ENCODE data around the gene FLOT1. TPM values are rescaled to one million over a fixed set of nuclear protein-coding genes. Genes with fewer than 3 reads are reported as not detected.

Gene FLOT1
- total and polyA plus RNA-seq, 9 of the 15 experiments (the other 6 are each of a cell fraction or from before 2014, with no cell fraction given) = 11.7 to 149 (median 118) TPM

DNA sequence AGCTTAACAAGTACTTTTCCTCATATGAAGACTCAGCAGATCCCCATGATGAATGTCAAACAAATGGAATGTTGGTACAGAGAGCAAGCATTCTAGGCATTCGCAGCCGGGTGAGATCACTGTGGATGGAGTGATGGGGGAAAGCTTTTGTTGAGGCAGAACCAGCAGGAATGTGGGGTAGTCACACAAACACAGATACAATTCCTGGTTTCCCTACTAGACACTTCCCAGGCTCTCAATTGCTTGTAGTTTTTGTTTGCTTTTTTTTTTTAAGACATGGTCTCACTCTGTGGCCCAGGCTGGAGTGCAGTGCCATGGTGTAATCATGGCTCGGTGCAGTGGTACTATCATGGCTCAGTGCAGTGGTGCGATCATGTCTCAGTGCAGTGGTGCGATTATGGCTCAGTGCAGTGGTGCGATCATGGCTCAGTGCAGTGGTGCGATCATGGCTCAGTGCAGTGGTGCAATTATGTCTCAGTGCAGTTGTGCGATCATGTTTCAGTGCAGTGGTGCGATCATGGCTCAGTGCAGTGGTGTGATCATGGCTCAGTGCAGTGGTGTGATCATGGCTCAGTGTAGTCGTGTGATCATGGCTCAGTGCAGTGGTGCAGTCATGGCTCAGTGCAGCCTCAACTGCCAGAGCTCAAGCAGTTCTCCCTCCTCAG, 17.2 kb upstream of the FLOT1 start:
- TF ChIP-seq MXI1 (IDR thresholded peaks at IDR 0.05; ENCODE audit: low read depth, low read length) (no peak), SREBF1 (IDR thresholded peaks at IDR 0.05; ENCODE audit: borderline replicate concordance, low read depth, low read length) (no peak), ZNF212 (CRISPR knock-in tag; IDR thresholded peaks at IDR 0.05) (no peak)
- Histone ChIP-seq H4K20me1 (replicated peaks; ENCODE audit: control insufficient read depth, insufficient read depth, low read length) (no peaks in the 10 kb centered on the region), H3K9ac (ENCODE audit: insufficient read depth in 1 of 2, low read depth in 2 of 2, low read length in 2 of 2) (peak overlapping the region in 1 of 2 experiments; percentile 31; a peak in 1 of 4 replicates), H3K36me3 (ENCODE audit: control insufficient read depth, insufficient read depth, low read length) (no peaks in the 10 kb centered on the region), H3K79me2 (ENCODE audit: control insufficient read depth, insufficient read depth, low read length) (no peaks in the 10 kb centered on the region), H3K9me3 (replicated peaks; ENCODE audit: control insufficient read depth, insufficient read depth, low read depth, low read length) (no peaks in the 10 kb centered on the region), H3K4me2 (ENCODE audit: insufficient read depth, low read length) (no peak overlapping the region), H3K4me3 (no peak overlapping the region), H3K4me1 (replicated peaks in 1 of 2; ENCODE audit: control insufficient read depth in 2 of 2, insufficient read depth in 2 of 2, low read length in 2 of 2) (peaks cover 7 to 16% of the 10 kb centered on the region in 2 experiments; a peak in 4 of 5 replicates), H3K9me1 (ENCODE audit: control insufficient read depth, insufficient read depth, low read length) (no peaks in the 10 kb centered on the region), H2AFZ (ENCODE audit: low read depth, low read length) (no peak overlapping the region), H3K27me3 (ENCODE audit: control insufficient read depth in 2 of 2, insufficient read depth in 2 of 2, low read length in 2 of 2) (no peaks in the 10 kb centered on the region), H3K27ac (ENCODE audit: extremely low read depth, low read depth, low read length) (no peak overlapping the region)
- DNase-seq (ENCODE audit: extremely low read depth in 1 of 4, low spot score in 3 of 4) (no peak), ATAC-seq (no peak), FAIRE-seq (no peak)
- ChIA-PET POLR2A (interaction anchor here (0.8 to 1.3 kb wide), 4 partner anchors 9 to 22 kb away, joined by 3 to 12 read pairs (median 4); partner anchors contain the start of gene IER3), CTCF (ENCODE audit: low intra/inter-chr PET ratio) (no interaction called here)
- no TSS peak for BruUV-seq (replicated peaks)
- intact Hi-C loops (cut with micrococcal nuclease) (no loop called here), in situ Hi-C loops (cut with MboI) (no loop called here)
- WGBS (ENCODE audit: insufficient coverage, low coverage, missing lambda C conversion rate) = 78% methylated on average over 10 of the region's 10 CpGs

DNA sequence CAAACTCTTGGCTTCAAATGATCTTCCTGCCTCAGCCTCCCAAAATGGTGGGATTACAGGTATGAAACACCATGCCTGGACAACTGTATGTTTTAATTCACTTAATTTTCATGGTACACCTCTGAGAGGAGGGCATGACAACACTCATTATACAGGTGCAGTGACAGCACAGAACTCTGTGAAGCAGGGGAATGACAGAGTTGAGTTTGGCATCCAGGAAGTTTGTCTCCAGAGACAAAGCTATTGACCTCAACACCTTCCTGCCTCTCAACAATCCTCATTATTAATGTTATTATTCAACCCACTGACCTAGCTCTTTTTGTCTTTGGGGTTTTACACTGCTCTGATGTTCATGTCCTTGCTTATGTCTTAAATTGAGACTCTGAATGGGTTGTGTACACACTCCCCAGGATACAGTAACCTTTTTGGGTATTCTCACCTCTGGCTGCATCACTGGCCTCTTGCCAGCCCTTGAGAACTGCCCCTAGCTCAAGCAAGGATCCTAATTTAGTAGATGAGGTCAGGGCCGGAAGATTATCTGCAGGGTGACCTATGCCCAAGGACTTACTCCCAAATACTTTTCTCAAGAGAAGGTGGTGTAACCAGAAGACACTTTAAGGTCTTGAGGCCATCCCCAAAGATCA, 14.9 kb upstream of the FLOT1 start:
- no peaks in the 10 kb centered on the region for H3K36me3 ChIP-seq (ENCODE audit: control insufficient read depth, insufficient read depth, low read length)
- H3K4me2 ChIP-seq (ENCODE audit: insufficient read depth, low read length) = no peak overlapping the region
- 15% methylated on average over 1 of the region's 1 CpG for WGBS (ENCODE audit: insufficient coverage, low coverage, missing lambda C conversion rate)
- no peak overlapping the region for H3K9ac ChIP-seq (ENCODE audit: insufficient read depth in 1 of 2, low read depth in 2 of 2, low read length in 2 of 2)
- no TSS peak for BruUV-seq (replicated peaks)
- no peaks in the 10 kb centered on the region for H4K20me1 ChIP-seq (replicated peaks; ENCODE audit: control insufficient read depth, insufficient read depth, low read length)
- H2AFZ ChIP-seq (ENCODE audit: low read depth, low read length) = no peak overlapping the region
- no peak for FAIRE-seq
- no peaks in the 10 kb centered on the region for H3K9me3 ChIP-seq (replicated peaks; ENCODE audit: control insufficient read depth, insufficient read depth, low read depth, low read length)
- intact Hi-C loops (cut with micrococcal nuclease) = no loop called here
- no peaks in the 10 kb centered on the region for H3K27me3 ChIP-seq (ENCODE audit: control insufficient read depth in 2 of 2, insufficient read depth in 2 of 2, low read length in 2 of 2)
- peak; percentile 53 for ATAC-seq
- peak in 2 of 4 experiments; percentile 39 to 58 for DNase-seq (ENCODE audit: extremely low read depth in 1 of 4, low spot score in 3 of 4)
- peaks cover 4 to 9% of the 10 kb centered on the region in 2 experiments for H3K4me1 ChIP-seq (replicated peaks in 1 of 2; ENCODE audit: control insufficient read depth in 2 of 2, insufficient read depth in 2 of 2, low read length in 2 of 2)
- CTCF ChIA-PET (ENCODE audit: low intra/inter-chr PET ratio) = no interaction called here
- H3K27ac ChIP-seq (ENCODE audit: extremely low read depth, low read depth, low read length) = no peak overlapping the region
- no peaks in the 10 kb centered on the region for H3K9me1 ChIP-seq (ENCODE audit: control insufficient read depth, insufficient read depth, low read length)
- H3K4me3 ChIP-seq = no peak overlapping the region
- POLR2A ChIA-PET = interaction anchor here (0.7 to 1.4 kb wide), 9 partner anchors 9 to 150 kb away, joined by 3 to 6 read pairs (median 3); partner anchors contain the start of genes GTF2H4 and IER3
- H3K79me2 ChIP-seq (ENCODE audit: control insufficient read depth, insufficient read depth, low read length) = no peaks in the 10 kb centered on the region
- in situ Hi-C loops (cut with MboI) = no loop called here
- TF ChIP-seq, protein P1, sequence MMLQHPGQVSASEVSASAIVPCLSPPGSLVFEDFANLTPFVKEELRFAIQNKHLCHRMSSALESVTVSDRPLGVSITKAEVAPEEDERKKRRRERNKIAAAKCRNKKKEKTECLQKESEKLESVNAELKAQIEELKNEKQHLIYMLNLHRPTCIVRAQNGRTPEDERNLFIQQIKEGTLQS (IDR thresholded peaks at IDR 0.05) = peak; percentile 83
- TF ChIP-seq, protein P1 (CRISPR knock-in tag; conservative IDR thresholded peaks at IDR 0.05) = no peak
- TF ChIP-seq CREM (IDR thresholded peaks at IDR 0.05; ENCODE audit: low read depth) = no peak
- TF ChIP-seq GTF2E2 (tag; IDR thresholded peaks at IDR 0.05) = no peak
- TF ChIP-seq MEF2A (IDR thresholded peaks at IDR 0.05; ENCODE audit: control insufficient read depth, low read depth, low read length) = peak; percentile 93
- peak; percentile 86 for TF ChIP-seq ESRRA (IDR thresholded peaks at IDR 0.05; ENCODE audit: borderline replicate concordance, low read depth)
- TF ChIP-seq CTBP1 (IDR thresholded peaks at IDR 0.05; ENCODE audit: borderline replicate concordance) = peak; percentile 42; the same call in 1 of the 2 replicates
- no peak for TF ChIP-seq RAD21 (CRISPR knock-in tag; conservative IDR thresholded peaks at IDR 0.05 in 1 of 2, IDR thresholded peaks at IDR 0.05 in 1 of 2)
- TF ChIP-seq NR2C2 (CRISPR knock-in tag; IDR thresholded peaks at IDR 0.05) = no peak
- TF ChIP-seq NR2C2 (tag; IDR thresholded peaks at IDR 0.05) = peak; percentile 69; the same call in 1 of the 2 replicates
- TF ChIP-seq ZNF584 (CRISPR knock-in tag; IDR thresholded peaks at IDR 0.05; ENCODE audit: low read depth) = 0 out of 2 replicates have a peak, but pooled peaks have one; percentile 59
